Neural progenitor cell (in vitro differentiated cells): ENCODE data around the gene KY. TPM values are rescaled to one million over a fixed set of nuclear protein-coding genes. Genes with fewer than 3 reads are reported as not detected.

Experiments
- DNase-seq: peaks from one replicate; pipeline ENCODE4 v3.0.0-alpha.2; 2016; ENCODE audit warnings: low spot score
- H2AFZ ChIP-seq: fragments of 200-600 bp; sonication (generic); replicated peaks from 2 replicates; pipeline ENCODE4 v1.6.1; 2016; ENCODE audit warnings: antibody characterized with exemption
- H3F3A ChIP-seq: fragments of 200-600 bp; sonication (generic); 2 replicates; pipeline ENCODE4 v1.6.1; 2016; ENCODE audit warnings: antibody characterized with exemption, low read depth
- H3K27ac ChIP-seq: fragments of 200-600 bp; sonication (generic); 2 replicates; pipeline ENCODE4 v1.5.1; 2016; ENCODE audit warnings: mild to moderate bottlenecking
- H3K27me3 ChIP-seq: fragments of 200-600 bp; sonication (generic); 2 replicates; pipeline ENCODE4 v1.6.1; 2016; ENCODE audit warnings: mild to moderate bottlenecking, moderate library complexity
- H3K36me3 ChIP-seq: fragments of 200-600 bp; sonication (generic); 2 replicates; pipeline ENCODE4 v1.5.1; 2016
- H3K4me1 ChIP-seq: fragments of 200-600 bp; sonication (generic); 2 replicates; pipeline ENCODE4 v1.6.1; 2016; ENCODE audit warnings: mixed run types
- H3K4me2 ChIP-seq: fragments of 200-600 bp; sonication (generic); 2 replicates; pipeline ENCODE4 v1.6.1; 2016
- H3K4me3 ChIP-seq: fragments of 200-600 bp; sonication (generic); 2 replicates; pipeline ENCODE4 v1.5.1; 2016
- H3K79me2 ChIP-seq: fragments of 200-600 bp; sonication (generic); 2 replicates; pipeline ENCODE4 v1.6.1; 2016; ENCODE audit warnings: low read depth
- H3K9ac ChIP-seq: fragments of 200-600 bp; sonication (generic); 2 replicates; pipeline ENCODE4 v1.6.1; 2016
- H3K9me3 ChIP-seq: fragments of 200-600 bp; sonication (generic); 2 replicates; pipeline ENCODE4 v1.5.1; 2016; ENCODE audit warnings: low read depth
- H4K20me1 ChIP-seq: fragments of 200-600 bp; sonication (generic); 2 replicates; pipeline ENCODE4 v1.6.1; 2016; ENCODE audit warnings: low read depth
- H3K27ac Mint-ChIP-seq: 3 replicates; pipeline ENCODE4 v1.8.0; 2021; ENCODE audit warnings: mixed read lengths
- H3K27me3 Mint-ChIP-seq: 2 replicates; pipeline ENCODE4 v1.8.0; 2022; ENCODE audit warnings: low read depth, mild to moderate bottlenecking, inconsistent platforms, moderate library complexity, mixed read lengths; ENCODE audit not compliant: insufficient read depth
- H3K36me3 Mint-ChIP-seq: 3 replicates; pipeline ENCODE4 v1.8.0; 2021; ENCODE audit warnings: mixed read lengths
- H3K4me1 Mint-ChIP-seq: 3 replicates; pipeline ENCODE4 v1.8.0; 2021; ENCODE audit warnings: mixed read lengths
- H3K4me3 Mint-ChIP-seq: 3 replicates; pipeline ENCODE4 v1.8.0; 2021; ENCODE audit warnings: mild to moderate bottlenecking, moderate library complexity, mixed read lengths
- H3K9me3 Mint-ChIP-seq: 3 replicates; pipeline ENCODE4 v1.8.0; 2020; ENCODE audit warnings: mixed read lengths
- EZH2 ChIP-seq: fragments of 200-600 bp; sonication (generic); IDR thresholded peaks from 2 replicates; pipeline ENCODE4 v1.6.1; 2017; ENCODE audit warnings: antibody characterized with exemption, mild to moderate bottlenecking, moderate library complexity
- EZH2phosphoT487 ChIP-seq: fragments of 200-600 bp; sonication (generic); IDR thresholded peaks from 2 replicates; pipeline ENCODE4 v1.6.1; 2017; ENCODE audit warnings: antibody characterized with exemption
- total RNA-seq: library from RNA; depleted of rRNA; stranded (reverse); fragments of >200 nt; gene quantifications from 2 replicates; pipeline ENCODE4 v1.2.3, GENCODE V29; 2015; ENCODE audit warnings: low replicate concordance
- TF ChIP-seq, protein P1 (sequence below): fragments of 200-600 bp; sonication (generic); IDR thresholded peaks from 2 replicates; pipeline ENCODE4 v1.5.1; 2017; ENCODE audit warnings: antibody characterized with exemption, mild to moderate bottlenecking

Gene KY
- total RNA-seq, 1 donor from 2014 or later = not detected

DNA sequence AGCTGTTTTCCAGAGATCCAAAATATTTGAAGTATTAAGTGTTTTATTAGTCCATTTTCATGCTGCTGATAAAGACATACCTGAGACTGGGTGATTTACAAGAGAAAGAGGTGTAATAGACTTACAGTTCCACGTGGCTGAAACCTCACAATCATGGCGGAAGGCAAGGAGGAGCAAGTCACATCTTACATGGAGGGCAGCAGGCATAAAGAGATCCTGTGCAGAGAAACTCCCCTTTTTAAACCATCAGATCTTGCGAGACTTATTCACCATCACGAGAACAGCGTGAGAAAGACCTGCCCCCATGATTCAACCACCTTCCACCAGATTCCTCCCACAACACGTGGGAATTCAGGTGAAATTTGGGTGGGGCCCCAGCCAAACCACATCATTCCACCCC, 82.0 kb downstream of the KY start:
- H3K9me3 ChIP-seq = no peaks in the 10 kb centered on the region
- H3K4me3 Mint-ChIP-seq = no peak overlapping the region
- H3K27ac Mint-ChIP-seq = no peak overlapping the region
- peaks cover 4% of the 10 kb centered on the region for H3K27me3 Mint-ChIP-seq
- no peak for DNase-seq
- H3K4me1 Mint-ChIP-seq = no peaks in the 10 kb centered on the region
- peaks cover 20% of the 10 kb centered on the region for H3K36me3 Mint-ChIP-seq
- peaks cover 34% of the 10 kb centered on the region for H3K9me3 Mint-ChIP-seq
- TF ChIP-seq, protein P1, sequence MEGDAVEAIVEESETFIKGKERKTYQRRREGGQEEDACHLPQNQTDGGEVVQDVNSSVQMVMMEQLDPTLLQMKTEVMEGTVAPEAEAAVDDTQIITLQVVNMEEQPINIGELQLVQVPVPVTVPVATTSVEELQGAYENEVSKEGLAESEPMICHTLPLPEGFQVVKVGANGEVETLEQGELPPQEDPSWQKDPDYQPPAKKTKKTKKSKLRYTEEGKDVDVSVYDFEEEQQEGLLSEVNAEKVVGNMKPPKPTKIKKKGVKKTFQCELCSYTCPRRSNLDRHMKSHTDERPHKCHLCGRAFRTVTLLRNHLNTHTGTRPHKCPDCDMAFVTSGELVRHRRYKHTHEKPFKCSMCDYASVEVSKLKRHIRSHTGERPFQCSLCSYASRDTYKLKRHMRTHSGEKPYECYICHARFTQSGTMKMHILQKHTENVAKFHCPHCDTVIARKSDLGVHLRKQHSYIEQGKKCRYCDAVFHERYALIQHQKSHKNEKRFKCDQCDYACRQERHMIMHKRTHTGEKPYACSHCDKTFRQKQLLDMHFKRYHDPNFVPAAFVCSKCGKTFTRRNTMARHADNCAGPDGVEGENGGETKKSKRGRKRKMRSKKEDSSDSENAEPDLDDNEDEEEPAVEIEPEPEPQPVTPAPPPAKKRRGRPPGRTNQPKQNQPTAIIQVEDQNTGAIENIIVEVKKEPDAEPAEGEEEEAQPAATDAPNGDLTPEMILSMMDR = no peak
- TF ChIP-seq EZH2phosphoT487 = no peak
- no peak for TF ChIP-seq EZH2
- H3K4me2 ChIP-seq = no peak overlapping the region
- no peak overlapping the region for H3K4me3 ChIP-seq
- H3K79me2 ChIP-seq = no peaks in the 10 kb centered on the region
- H3K36me3 ChIP-seq = no peaks in the 10 kb centered on the region
- no peaks in the 10 kb centered on the region for H3K27me3 ChIP-seq
- H4K20me1 ChIP-seq = no peaks in the 10 kb centered on the region
- H2AFZ ChIP-seq = no peak overlapping the region
- H3K9ac ChIP-seq = no peak overlapping the region
- H3F3A ChIP-seq = no peaks in the 10 kb centered on the region
- no peak overlapping the region for H3K27ac ChIP-seq
- H3K4me1 ChIP-seq = no peaks in the 10 kb centered on the region

DNA sequence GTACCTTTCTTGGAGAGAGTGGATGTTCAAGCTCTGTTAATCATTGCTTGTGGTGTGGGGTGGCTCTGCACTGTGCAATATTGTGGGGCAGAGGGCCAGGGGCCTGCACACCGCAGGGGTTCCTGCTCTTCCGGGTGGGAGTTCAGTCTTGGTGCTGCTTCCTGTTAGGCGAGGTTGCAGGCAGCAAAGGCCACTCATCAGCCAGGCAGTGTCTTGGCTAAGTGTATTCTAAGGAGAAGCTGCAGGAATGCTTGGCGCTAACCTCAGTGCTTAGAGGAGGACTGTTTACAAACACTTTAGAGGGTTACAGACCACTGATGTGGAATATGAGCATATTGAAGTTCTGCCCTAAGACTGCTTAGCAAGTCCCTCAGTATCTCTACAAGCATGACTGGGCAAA, 83.2 kb downstream of the KY start:
- no peak overlapping the region for H3K4me2 ChIP-seq
- H3K9me3 ChIP-seq = no peaks in the 10 kb centered on the region
- H4K20me1 ChIP-seq = no peaks in the 10 kb centered on the region
- Mint-ChIP-seq H3K36me3 (peaks cover 22% of the 10 kb centered on the region), H3K9me3 (peaks cover 30% of the 10 kb centered on the region), H3K27ac (no peak overlapping the region), H3K4me3 (no peak overlapping the region), H3K27me3 (no peaks in the 10 kb centered on the region), H3K4me1 (no peaks in the 10 kb centered on the region)
- no peak overlapping the region for H3K9ac ChIP-seq
- TF ChIP-seq, protein P1 = no peak
- no peak for TF ChIP-seq EZH2phosphoT487
- TF ChIP-seq EZH2 = no peak
- no peak for DNase-seq
- H2AFZ ChIP-seq = no peak overlapping the region
- H3K79me2 ChIP-seq = no peaks in the 10 kb centered on the region
- no peaks in the 10 kb centered on the region for H3K27me3 ChIP-seq
- no peaks in the 10 kb centered on the region for H3K4me1 ChIP-seq
- no peaks in the 10 kb centered on the region for H3F3A ChIP-seq
- no peak overlapping the region for H3K27ac ChIP-seq
- no peak overlapping the region for H3K4me3 ChIP-seq
- H3K36me3 ChIP-seq = no peaks in the 10 kb centered on the region

DNA sequence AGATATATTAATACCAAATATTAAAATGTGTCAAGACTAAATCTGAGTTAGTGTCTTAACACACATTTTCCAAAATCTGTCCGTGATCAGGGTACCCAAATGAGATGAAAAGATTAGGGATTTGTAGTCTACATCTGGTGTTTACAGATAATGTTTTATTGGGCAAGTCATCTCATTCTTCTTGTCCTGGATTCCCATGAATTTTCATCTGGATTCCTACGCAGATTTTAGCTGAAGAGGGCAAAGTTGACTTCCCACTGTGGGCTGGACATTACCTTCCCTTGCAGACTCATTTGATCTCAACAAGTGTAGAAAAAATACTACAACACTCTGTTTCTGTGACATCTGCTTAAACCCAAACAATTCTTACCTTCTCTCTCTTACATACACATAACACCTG, 85.8 kb downstream of the KY start:
- Histone ChIP-seq H3F3A (no peaks in the 10 kb centered on the region), H3K79me2 (no peaks in the 10 kb centered on the region), H3K27ac (no peak overlapping the region), H3K4me2 (no peak overlapping the region), H3K9ac (no peak overlapping the region), H4K20me1 (no peaks in the 10 kb centered on the region), H2AFZ (no peak overlapping the region), H3K4me3 (no peak overlapping the region), H3K36me3 (peaks cover 4% of the 10 kb centered on the region), H3K27me3 (no peaks in the 10 kb centered on the region), H3K4me1 (no peaks in the 10 kb centered on the region), H3K9me3 (no peaks in the 10 kb centered on the region)
- DNase-seq = no peak
- H3K4me3 Mint-ChIP-seq = no peak overlapping the region
- peaks cover 15% of the 10 kb centered on the region for H3K9me3 Mint-ChIP-seq
- H3K36me3 Mint-ChIP-seq = peaks cover 16% of the 10 kb centered on the region
- no peak for TF ChIP-seq EZH2phosphoT487
- TF ChIP-seq, protein P1 = no peak
- no peak for TF ChIP-seq EZH2
- no peaks in the 10 kb centered on the region for H3K4me1 Mint-ChIP-seq
- H3K27ac Mint-ChIP-seq = no peak overlapping the region
- H3K27me3 Mint-ChIP-seq = no peaks in the 10 kb centered on the region

DNA sequence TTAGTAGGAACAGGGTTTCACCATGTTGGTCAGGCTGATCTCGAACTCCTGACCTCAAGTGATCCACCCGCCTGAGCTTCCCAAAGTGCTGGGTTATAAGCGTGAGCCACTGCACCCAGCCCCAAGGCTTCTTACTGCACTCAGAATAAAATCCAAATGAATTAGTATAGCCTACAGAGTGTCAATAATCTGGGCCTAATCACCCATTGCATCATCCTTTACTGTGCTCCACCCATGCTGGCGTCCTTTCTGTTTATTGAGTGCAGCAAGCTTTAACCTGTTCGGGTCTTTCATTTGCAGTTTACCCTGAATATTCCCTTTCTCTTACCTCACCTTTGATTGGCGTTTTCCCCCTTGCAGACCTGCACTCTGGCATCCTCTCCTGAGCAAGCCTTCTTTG, 87.2 kb downstream of the KY start:
- Histone ChIP-seq H3K4me2 (no peak overlapping the region), H3K79me2 (no peaks in the 10 kb centered on the region), H3K9me3 (no peaks in the 10 kb centered on the region), H3K4me3 (no peak overlapping the region), H4K20me1 (no peaks in the 10 kb centered on the region), H3K9ac (no peak overlapping the region), H3K27ac (no peak overlapping the region), H3K27me3 (no peaks in the 10 kb centered on the region), H2AFZ (no peak overlapping the region), H3K4me1 (no peaks in the 10 kb centered on the region), H3K36me3 (peaks cover 4% of the 10 kb centered on the region), H3F3A (no peaks in the 10 kb centered on the region)
- TF ChIP-seq EZH2phosphoT487 (no peak), EZH2 (no peak)
- TF ChIP-seq, protein P1 = no peak
- H3K9me3 Mint-ChIP-seq = peaks cover 2% of the 10 kb centered on the region
- peaks cover 15% of the 10 kb centered on the region for H3K36me3 Mint-ChIP-seq
- no peak overlapping the region for H3K27ac Mint-ChIP-seq
- H3K4me1 Mint-ChIP-seq = no peaks in the 10 kb centered on the region
- no peak overlapping the region for H3K4me3 Mint-ChIP-seq
- H3K27me3 Mint-ChIP-seq = no peaks in the 10 kb centered on the region
- no peak for DNase-seq
